Stimulated activated naive B cell treated with anti-CD40 and anti-IgM and Interleukin-4, amounts not matched to agents 10 μg/mL and 1 μg/mL and 100 μg/mL, for 72 hours (primary cell): ENCODE results near the gene EFNB3.

Experiments used
- ATAC-seq, 2 donors: fragments of 150-1000 bp; cut with Tn5 transposase; replicated peaks; 2 replicates each; pipeline ENCODE4 v1.10.0; 2021; ENCODE audit warnings: moderate library complexity in 1 of 2
- DNase-seq: peaks from one replicate; pipeline ENCODE4 v3.0.0; 2021
- H3K27ac Mint-ChIP-seq: one replicate; pipeline ENCODE4 v1.8.0; 2022; ENCODE audit warnings: mild to moderate bottlenecking, mixed read lengths
- H3K27me3 Mint-ChIP-seq, 2 donors: one replicate each; pipeline ENCODE4 v1.8.0; 2022; ENCODE audit warnings: mixed read lengths in 2 of 2
- H3K36me3 Mint-ChIP-seq, 2 donors: one replicate each; pipeline ENCODE4 v1.8.0; 2022; ENCODE audit warnings: mixed read lengths in 2 of 2, mild to moderate bottlenecking in 1 of 2
- H3K4me1 Mint-ChIP-seq, 2 donors: one replicate each; pipeline ENCODE4 v1.8.0; 2022; ENCODE audit warnings: mixed read lengths in 2 of 2, mild to moderate bottlenecking in 1 of 2
- H3K4me3 Mint-ChIP-seq, 2 donors: one replicate each; pipeline ENCODE4 v1.8.0; 2022; ENCODE audit warnings: mild to moderate bottlenecking in 2 of 2, mixed read lengths in 2 of 2, moderate library complexity in 1 of 2
- H3K9me3 Mint-ChIP-seq, 2 donors: one replicate each; pipeline ENCODE4 v1.8.0; 2022; ENCODE audit warnings: mixed read lengths in 2 of 2, mild to moderate bottlenecking in 1 of 2

EFNB3 gene

GRCh38 chr17:7707446-7707845 is 2.4 kb downstream of the EFNB3 start:
- peaks cover 76 to 86% of the 10 kb centered on the region in 2 donors for H3K27me3 Mint-ChIP-seq
- H3K36me3 Mint-ChIP-seq = peaks cover 16 to 22% of the 10 kb centered on the region in 2 donors
- ATAC-seq = no peak
- no peak for DNase-seq
- no peak overlapping the region for H3K27ac Mint-ChIP-seq
- H3K4me1 Mint-ChIP-seq = peaks cover 24 to 37% of the 10 kb centered on the region in 2 donors
- H3K9me3 Mint-ChIP-seq = no peaks in the 10 kb centered on the region
- no peak overlapping the region for H3K4me3 Mint-ChIP-seq

GRCh38 chr17:7707858-7708750 is 3.1 kb downstream of the EFNB3 start:
- H3K4me1 Mint-ChIP-seq = peaks cover 24 to 37% of the 10 kb centered on the region in 2 donors
- peaks cover 78 to 87% of the 10 kb centered on the region in 2 donors for H3K27me3 Mint-ChIP-seq
- no peaks in the 10 kb centered on the region for H3K9me3 Mint-ChIP-seq
- DNase-seq (no peak), ATAC-seq (no peak)
- H3K27ac Mint-ChIP-seq = no peak overlapping the region
- H3K4me3 Mint-ChIP-seq = no peak overlapping the region
- H3K36me3 Mint-ChIP-seq = peaks cover 10 to 16% of the 10 kb centered on the region in 2 donors

- Mint-ChIP-seq H3K27ac (no peak overlapping the region), H3K9me3 (no peaks in the 10 kb centered on the region), H3K36me3 (peaks cover under 1 to 7% of the 10 kb centered on the region in 2 donors), H3K4me3 (no peak overlapping the region), H3K4me1 (peaks cover 18 to 28% of the 10 kb centered on the region in 2 donors), H3K27me3 (peaks cover 75 to 87% of the 10 kb centered on the region in 2 donors)
- DNase-seq = no peak
- ATAC-seq = no peak
These were observed 4.0 kb downstream of the EFNB3 start for GRCh38 chr17:7709031-7709430.

GRCh38 chr17:7710301-7710700 is 5.3 kb downstream of the EFNB3 start:
- Mint-ChIP-seq H3K36me3 (no peaks in the 10 kb centered on the region), H3K9me3 (no peaks in the 10 kb centered on the region), H3K27ac (no peak overlapping the region), H3K4me1 (peaks cover 13 to 20% of the 10 kb centered on the region in 2 donors), H3K4me3 (no peak overlapping the region), H3K27me3 (peaks cover 75 to 91% of the 10 kb centered on the region in 2 donors)
- no peak for ATAC-seq
- no peak for DNase-seq

- peaks cover 76 to 91% of the 10 kb centered on the region in 2 donors for H3K27me3 Mint-ChIP-seq
- no peak overlapping the region for H3K4me3 Mint-ChIP-seq
- peak; percentile 47 to 55 for ATAC-seq
- peaks cover 8 to 12% of the 10 kb centered on the region in 2 donors for H3K4me1 Mint-ChIP-seq
- no peak overlapping the region for H3K27ac Mint-ChIP-seq
- H3K36me3 Mint-ChIP-seq = no peaks in the 10 kb centered on the region
- no peaks in the 10 kb centered on the region for H3K9me3 Mint-ChIP-seq
- DNase-seq = no peak
These were observed 6.2 kb downstream of the EFNB3 start for GRCh38 chr17:7711051-7711755.

GRCh38 chr17:7712111-7712771 is 7.2 kb downstream of the EFNB3 start:
- Mint-ChIP-seq H3K27me3 (peaks cover 77 to 91% of the 10 kb centered on the region in 2 donors), H3K4me1 (peaks cover 11 to 20% of the 10 kb centered on the region in 2 donors), H3K27ac (no peak overlapping the region), H3K9me3 (no peaks in the 10 kb centered on the region), H3K4me3 (no peak overlapping the region), H3K36me3 (no peaks in the 10 kb centered on the region)
- DNase-seq = no peak
- no peak for ATAC-seq

GRCh38 chr17:7713782-7714181 is 8.8 kb downstream of the EFNB3 start:
- Mint-ChIP-seq H3K27ac (no peak overlapping the region), H3K36me3 (no peaks in the 10 kb centered on the region), H3K9me3 (no peaks in the 10 kb centered on the region), H3K27me3 (peaks cover 81 to 94% of the 10 kb centered on the region in 2 donors), H3K4me3 (no peak overlapping the region), H3K4me1 (peaks cover 18 to 33% of the 10 kb centered on the region in 2 donors)
- DNase-seq (no peak), ATAC-seq (no peak)

- H3K4me1 Mint-ChIP-seq = peaks cover 17 to 33% of the 10 kb centered on the region in 2 donors
- H3K4me3 Mint-ChIP-seq = no peak overlapping the region
- ATAC-seq (no peak), DNase-seq (no peak)
- H3K36me3 Mint-ChIP-seq = no peaks in the 10 kb centered on the region
- no peak overlapping the region for H3K27ac Mint-ChIP-seq
- no peaks in the 10 kb centered on the region for H3K9me3 Mint-ChIP-seq
- peaks cover 86 to 99% of the 10 kb centered on the region in 2 donors for H3K27me3 Mint-ChIP-seq
These were observed 10.0 kb downstream of the EFNB3 start for GRCh38 chr17:7714721-7715594.

- Mint-ChIP-seq H3K4me1 (peaks cover 13 to 23% of the 10 kb centered on the region in 2 donors), H3K36me3 (no peaks in the 10 kb centered on the region), H3K4me3 (peak overlapping the region; percentile 2 to 87), H3K9me3 (no peaks in the 10 kb centered on the region), H3K27me3 (peaks cover 84 to 97% of the 10 kb centered on the region in 2 donors), H3K27ac (no peak overlapping the region)
- DNase-seq (no peak), ATAC-seq (no peak)
These were observed 11.2 kb downstream of the EFNB3 start for GRCh38 chr17:7715936-7716886.

- Mint-ChIP-seq H3K4me3 (peak within 1 kb of the TSS; percentile 87 to 90), H3K27ac (peak within 1 kb of the TSS; percentile 10)
- peak; percentile 79 to 86 for ATAC-seq
These were observed 12.1 kb downstream of the EFNB3 start, which contains the start of gene DNAH2 for GRCh38 chr17:7716901-7717755. TSS of gene DNAH2 (plus strand) at chr17:7717744. CDS start at chr17:7719735, 1,991 bp downstream.

GRCh38 chr17:7717756-7718350 is 12.9 kb downstream of the EFNB3 start:
- H3K36me3 Mint-ChIP-seq = no peaks in the 10 kb centered on the region
- H3K27ac Mint-ChIP-seq = no peak overlapping the region
- ATAC-seq = peak; percentile 68 to 70
- H3K4me3 Mint-ChIP-seq = peak overlapping the region; percentile 87 to 90
- H3K4me1 Mint-ChIP-seq = peaks cover 13 to 23% of the 10 kb centered on the region in 2 donors
- peaks cover 82 to 94% of the 10 kb centered on the region in 2 donors for H3K27me3 Mint-ChIP-seq
- no peaks in the 10 kb centered on the region for H3K9me3 Mint-ChIP-seq
- DNase-seq = no peak

More at GRCh38 chr17:7716901-7717755, 12.1 kb downstream of the EFNB3 start, which contains the start of gene DNAH2:
- Mint-ChIP-seq H3K27me3 (peaks cover 84 to 96% of the 10 kb centered on the region in 2 donors), H3K9me3 (no peaks in the 10 kb centered on the region), H3K4me1 (peaks cover 13 to 23% of the 10 kb centered on the region in 2 donors), H3K36me3 (no peaks in the 10 kb centered on the region)
- peak; percentile 56 for DNase-seq
